Measurements from ENCODE around the gene KYNU. TPM values are rescaled to one million over a fixed set of nuclear protein-coding genes. Genes with fewer than 3 reads are reported as not detected.

Gene KYNU
- total and polyA plus RNA-seq, 10 of the 15 experiments (the other 5 are each of a cell fraction or from before 2014, with no cell fraction given), result 31.3 to 101 (median 38.3) TPM

DNA sequence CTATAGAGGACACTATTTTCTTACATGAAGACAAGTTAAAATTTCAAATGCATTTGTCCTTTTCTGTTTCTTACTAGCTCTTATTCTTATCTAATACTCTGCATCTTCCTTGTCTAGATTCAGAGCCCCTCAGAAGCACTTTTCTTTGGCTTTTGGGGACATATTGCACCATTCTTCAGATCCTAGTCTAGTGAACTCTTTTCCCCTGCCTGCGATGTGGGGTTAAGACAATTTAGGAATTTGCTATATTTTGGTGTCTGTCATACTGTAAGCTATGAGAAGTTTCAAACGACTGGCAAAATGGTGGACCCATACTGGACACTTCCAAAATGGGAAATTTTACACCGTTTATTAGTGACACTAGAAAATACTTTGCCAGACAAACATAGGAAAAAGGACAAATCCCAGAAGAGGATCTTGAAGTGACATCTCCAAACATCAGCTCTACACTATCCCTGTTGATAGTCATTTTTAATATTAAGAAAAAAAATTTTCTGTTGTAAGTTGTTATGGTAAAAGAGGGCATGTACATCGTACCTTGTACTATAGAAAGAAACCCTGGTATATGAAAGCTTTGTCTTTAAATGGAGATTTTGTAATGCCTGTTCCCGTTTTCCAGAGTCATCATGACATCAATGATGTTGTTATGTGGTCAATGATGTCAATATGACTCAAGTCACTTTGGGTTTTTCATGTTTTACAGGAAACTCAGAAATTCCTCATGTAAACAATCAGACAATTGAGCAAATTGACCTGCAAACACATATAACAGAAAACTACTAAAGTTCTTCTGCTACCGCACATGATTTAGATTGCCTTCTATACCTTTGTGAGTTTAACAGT, 4.4 kb upstream of the KYNU start (continued):
- TF ChIP-seq, protein P1, sequence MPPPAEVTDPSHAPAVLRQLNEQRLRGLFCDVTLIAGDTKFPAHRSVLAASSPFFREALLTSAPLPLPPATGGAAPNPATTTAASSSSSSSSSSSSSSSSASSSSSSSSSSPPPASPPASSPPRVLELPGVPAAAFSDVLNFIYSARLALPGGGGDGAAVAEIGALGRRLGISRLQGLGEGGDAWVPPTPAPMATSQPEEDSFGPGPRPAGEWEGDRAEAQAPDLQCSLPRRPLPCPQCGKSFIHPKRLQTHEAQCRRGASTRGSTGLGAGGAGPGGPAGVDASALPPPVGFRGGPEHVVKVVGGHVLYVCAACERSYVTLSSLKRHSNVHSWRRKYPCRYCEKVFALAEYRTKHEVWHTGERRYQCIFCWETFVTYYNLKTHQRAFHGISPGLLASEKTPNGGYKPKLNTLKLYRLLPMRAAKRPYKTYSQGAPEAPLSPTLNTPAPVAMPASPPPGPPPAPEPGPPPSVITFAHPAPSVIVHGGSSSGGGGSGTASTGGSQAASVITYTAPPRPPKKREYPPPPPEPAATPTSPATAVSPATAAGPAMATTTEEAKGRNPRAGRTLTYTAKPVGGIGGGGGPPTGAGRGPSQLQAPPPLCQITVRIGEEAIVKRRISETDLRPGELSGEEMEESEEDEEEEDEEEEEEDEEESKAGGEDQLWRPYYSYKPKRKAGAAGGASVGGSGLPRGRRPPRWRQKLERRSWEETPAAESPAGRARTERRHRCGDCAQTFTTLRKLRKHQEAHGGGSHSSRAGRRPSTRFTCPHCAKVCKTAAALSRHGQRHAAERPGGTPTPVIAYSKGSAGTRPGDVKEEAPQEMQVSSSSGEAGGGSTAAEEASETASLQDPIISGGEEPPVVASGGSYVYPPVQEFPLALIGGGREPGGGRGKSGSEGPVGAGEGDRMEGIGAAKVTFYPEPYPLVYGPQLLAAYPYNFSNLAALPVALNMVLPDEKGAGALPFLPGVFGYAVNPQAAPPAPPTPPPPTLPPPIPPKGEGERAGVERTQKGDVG (CRISPR knock-in tag; IDR thresholded peaks at IDR 0.05), result no peak
- peak; percentile 8; the same call in 1 of the 2 replicates for TF ChIP-seq PML (IDR thresholded peaks at IDR 0.05; ENCODE audit: low read length)
- no peak for TF ChIP-seq PAX5 (IDR thresholded peaks at IDR 0.05; ENCODE audit: borderline replicate concordance, low read depth, low read length)
- TF ChIP-seq CREM (IDR thresholded peaks at IDR 0.05; ENCODE audit: low read depth), result peak; percentile 67
- TF ChIP-seq ETV6 (conservative IDR thresholded peaks at IDR 0.05 in 1 of 2, IDR thresholded peaks at IDR 0.05 in 1 of 2; ENCODE audit: borderline replicate concordance in 1 of 2, low read depth in 1 of 2), result 0 out of 4 replicates have a peak, but pooled peaks of 1 of the 2 experiments have one; percentile 10

DNA sequence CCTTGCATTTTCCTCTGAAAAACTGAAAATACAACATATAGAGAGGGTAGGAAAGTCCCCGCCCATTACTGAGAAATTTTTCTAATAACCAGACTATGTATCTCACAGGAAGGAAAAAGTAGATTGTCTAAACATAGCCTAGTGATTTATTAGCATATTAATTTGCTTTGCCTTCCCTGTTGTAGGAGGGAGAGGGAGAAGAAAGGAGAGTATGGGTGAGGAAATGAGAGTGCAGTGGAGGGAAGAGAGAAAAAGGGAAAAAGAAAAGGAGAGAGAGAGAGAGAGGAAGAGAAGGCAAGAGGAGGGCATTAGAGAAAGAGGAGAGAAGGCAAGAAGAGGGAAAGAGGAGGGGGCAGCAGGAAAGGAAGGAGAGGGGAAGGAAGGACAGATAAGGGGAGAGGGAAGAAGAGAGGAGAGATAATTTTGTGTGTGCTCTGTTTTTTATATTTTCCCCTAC, 3.6 kb upstream of the KYNU start:
- Histone ChIP-seq H2AFZ (ENCODE audit: control insufficient read depth, low read depth, low read length) (peak overlapping the region; percentile 3), H4K20me1 (ENCODE audit: control insufficient read depth, insufficient read depth) (no peaks in the 10 kb centered on the region), H3K4me1 (ENCODE audit: control insufficient read depth, insufficient read depth, low read length) (peaks cover 19% of the 10 kb centered on the region), H3K36me3 (ENCODE audit: control insufficient read depth in 2 of 2, insufficient read depth in 2 of 2, low read length in 1 of 2) (no peaks in the 10 kb centered on the region), H3K79me2 (ENCODE audit: control insufficient read depth, insufficient read depth, low read length) (peaks cover 11% of the 10 kb centered on the region), H3K27me3 (replicated peaks in 1 of 2; ENCODE audit: control insufficient read depth in 2 of 2, insufficient read depth in 2 of 2, low read length in 1 of 2) (no peaks in the 10 kb centered on the region), H3K4me2 (ENCODE audit: control insufficient read depth, insufficient read depth) (peak overlapping the region; percentile 21), H3K9me3 (replicated peaks; ENCODE audit: control insufficient read depth, insufficient read depth, low read length) (no peaks in the 10 kb centered on the region; the same call in 2 of the 3 replicates), H3K27ac (ENCODE audit: control insufficient read depth, insufficient read depth) (peak overlapping the region; percentile 64), H3K9ac (ENCODE audit: control insufficient read depth, insufficient read depth, low read length) (0 out of 2 replicates have a peak overlapping the region, but pooled peaks have one; percentile 26), H3K4me3 (peak overlapping the region; percentile 42; the same call in 1 of the 2 replicates)
- ChIA-PET POLR2A (interaction anchor here (0.9 to 1.4 kb wide), 3 partner anchors 8 to 106 kb away, joined by 3 to 6 read pairs (median 3); no protein-coding TSS in a partner anchor), CTCF (interaction anchor here (1.1 to 5.5 kb wide), 6 partner anchors 7 to 114 kb away, joined by 3 to 48 read pairs (median 22); no protein-coding TSS in a partner anchor), SMC1A (ENCODE audit: uncharacterized antibody, unreplicated experiment) (interaction anchor here (1.0 to 3.2 kb wide), 5 partner anchors 14 to 108 kb away, joined by 3 to 18 read pairs (median 10); no protein-coding TSS in a partner anchor), RAD21 (ENCODE audit: unreplicated experiment) (interaction anchor here (1.0 to 4.2 kb wide), 6 partner anchors 7 to 103 kb away, joined by 3 to 48 read pairs (median 4); no protein-coding TSS in a partner anchor)
- 0% methylated on average over 1 of the region's 1 CpG for WGBS (ENCODE audit: insufficient coverage, insufficient replicate concordance, low lambda C conversion rate, missing lambda C conversion rate)
- intact Hi-C loops (cut with micrococcal nuclease; ENCODE audit: unreplicated experiment), result loop anchor here (2.0 kb wide), 1 partner anchor 191 kb away; no protein-coding TSS in a partner anchor
- FAIRE-seq, result peak; percentile 23
- in situ Hi-C loops (cut with MboI), result no loop called here
- no TSS peak for BruUV-seq (replicated peaks)
- ATAC-seq, result peak; percentile 49
- no peak for DNase-seq (ENCODE audit: low read depth, low spot score)
- TF ChIP-seq CBX3 (IDR thresholded peaks at IDR 0.05; ENCODE audit: borderline replicate concordance, low read depth) (no peak), ZSCAN29 (IDR thresholded peaks at IDR 0.05) (no peak), PAX8 (IDR thresholded peaks at IDR 0.05) (no peak), MXI1 (IDR thresholded peaks at IDR 0.05; ENCODE audit: low read depth, low read length) (no peak), SMARCA5 (IDR thresholded peaks at IDR 0.05) (peak; percentile 33; the same call in 1 of the 2 replicates), POLR2A (IDR thresholded peaks at IDR 0.05; ENCODE audit: low read depth, low read length) (no peak), YBX1 (IDR thresholded peaks at IDR 0.05) (no peak), CBX5 (IDR thresholded peaks at IDR 0.05; ENCODE audit: low read depth) (no peak)
- TF ChIP-seq, protein P2, sequence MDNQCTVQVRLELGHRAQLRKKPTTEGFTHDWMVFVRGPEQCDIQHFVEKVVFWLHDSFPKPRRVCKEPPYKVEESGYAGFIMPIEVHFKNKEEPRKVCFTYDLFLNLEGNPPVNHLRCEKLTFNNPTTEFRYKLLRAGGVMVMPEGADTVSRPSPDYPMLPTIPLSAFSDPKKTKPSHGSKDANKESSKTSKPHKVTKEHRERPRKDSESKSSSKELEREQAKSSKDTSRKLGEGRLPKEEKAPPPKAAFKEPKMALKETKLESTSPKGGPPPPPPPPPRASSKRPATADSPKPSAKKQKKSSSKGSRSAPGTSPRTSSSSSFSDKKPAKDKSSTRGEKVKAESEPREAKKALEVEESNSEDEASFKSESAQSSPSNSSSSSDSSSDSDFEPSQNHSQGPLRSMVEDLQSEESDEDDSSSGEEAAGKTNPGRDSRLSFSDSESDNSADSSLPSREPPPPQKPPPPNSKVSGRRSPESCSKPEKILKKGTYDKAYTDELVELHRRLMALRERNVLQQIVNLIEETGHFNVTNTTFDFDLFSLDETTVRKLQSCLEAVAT (IDR thresholded peaks at IDR 0.05), result peak; percentile 39; the same call in 1 of the 2 replicates
